ENCODE measurements around the gene MEX3B.
"Not testable (repeated sequence)": the region's sequence is repeated elsewhere in the genome, so short reads cannot be mapped to it uniquely, and the experiment has no call there.

Gene MEX3B

DNA sequence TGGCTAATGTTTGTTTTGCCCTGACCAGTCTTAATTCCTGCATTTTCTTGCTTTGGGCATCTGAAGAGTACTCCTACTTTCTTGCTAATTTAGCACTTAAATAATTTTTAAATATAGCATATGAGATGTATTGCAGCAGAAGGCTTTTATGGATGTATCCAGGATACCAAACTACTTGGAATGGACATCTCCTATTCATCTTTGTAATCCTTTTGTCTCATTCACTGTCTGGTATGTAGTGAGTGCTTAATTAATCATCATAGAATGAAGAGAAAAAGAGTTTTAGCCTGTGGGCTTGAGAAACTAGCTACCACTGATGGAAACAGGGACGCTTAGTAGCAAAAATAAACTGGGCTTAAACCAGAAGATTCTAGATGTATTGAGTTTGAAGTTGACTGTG lies 40.6 kb downstream of the MEX3B start:
- DNase-seq (ENCODE audit: low read depth in 2 of 2), result no peak

DNA sequence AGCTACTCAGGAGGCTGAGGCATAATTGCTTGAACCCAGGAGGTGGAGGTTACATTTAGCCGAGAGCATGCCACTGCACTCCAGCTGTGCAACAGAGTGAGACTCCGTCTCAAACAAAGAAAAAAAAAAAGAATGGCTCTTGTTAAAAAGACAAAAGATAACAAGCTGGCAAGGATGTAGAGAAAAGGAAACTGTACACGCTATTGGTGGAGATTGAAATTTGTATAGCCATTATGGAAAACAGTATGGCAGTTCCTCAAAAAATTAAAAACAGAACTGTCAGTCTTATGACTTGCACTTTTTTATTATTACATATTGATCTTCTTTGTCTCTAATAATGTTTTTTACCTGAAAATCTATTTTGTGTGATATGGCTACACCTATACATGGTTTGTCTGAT lies 41.9 kb downstream of the MEX3B start:
- DNase-seq (ENCODE audit: low read depth in 2 of 2), result no peak

DNA sequence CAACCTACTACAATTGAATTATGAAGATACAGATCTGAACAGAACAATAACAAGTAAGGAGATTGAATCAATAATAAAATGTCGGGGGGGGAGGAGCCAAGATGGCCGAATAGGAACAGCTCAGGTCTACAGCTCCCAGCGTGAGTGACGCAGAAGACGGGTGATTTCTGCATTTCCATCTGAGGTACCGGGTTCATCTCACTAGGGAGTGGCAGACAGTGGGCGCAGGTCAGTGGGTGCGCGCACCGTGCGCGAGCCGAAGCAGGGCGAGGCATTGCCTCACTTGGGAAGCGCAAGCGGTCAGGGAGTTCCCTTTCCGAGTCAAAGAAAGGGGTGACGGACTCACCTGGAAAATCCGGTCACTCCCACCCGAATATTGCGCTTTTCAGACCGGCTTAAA lies 50.7 kb downstream of the MEX3B start:
- not testable (repeated sequence) for DNase-seq (ENCODE audit: low read depth in 2 of 2)

DNA sequence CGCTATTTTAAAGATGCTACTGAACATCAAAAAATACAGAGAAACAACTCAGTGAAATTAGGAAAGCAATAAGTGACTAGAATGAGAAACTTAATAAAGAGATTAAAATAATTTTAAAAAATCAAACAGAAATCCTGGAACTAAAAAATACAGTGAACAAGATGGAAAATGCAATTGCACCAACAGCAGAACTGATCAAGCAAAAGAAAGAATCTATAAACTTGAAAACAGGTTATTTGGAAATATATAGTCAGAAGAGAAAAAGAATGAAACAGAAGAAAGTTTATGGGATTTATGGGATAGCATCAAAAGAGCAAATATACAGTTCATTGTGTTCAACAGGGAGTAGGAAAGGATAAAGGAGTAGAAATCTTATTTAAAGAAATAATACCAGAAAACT lies 53.3 kb downstream of the MEX3B start:
- DNase-seq (ENCODE audit: low read depth in 2 of 2), result no peak
